HS-5 (cell line): ENCODE results near the gene TEX13A.

ENCODE experiments used
- DNase-seq: peaks from one replicate; pipeline ENCODE4 v3.0.0-alpha.2; 2012; ENCODE audit warnings: low read depth

TEX13A gene

DNA sequence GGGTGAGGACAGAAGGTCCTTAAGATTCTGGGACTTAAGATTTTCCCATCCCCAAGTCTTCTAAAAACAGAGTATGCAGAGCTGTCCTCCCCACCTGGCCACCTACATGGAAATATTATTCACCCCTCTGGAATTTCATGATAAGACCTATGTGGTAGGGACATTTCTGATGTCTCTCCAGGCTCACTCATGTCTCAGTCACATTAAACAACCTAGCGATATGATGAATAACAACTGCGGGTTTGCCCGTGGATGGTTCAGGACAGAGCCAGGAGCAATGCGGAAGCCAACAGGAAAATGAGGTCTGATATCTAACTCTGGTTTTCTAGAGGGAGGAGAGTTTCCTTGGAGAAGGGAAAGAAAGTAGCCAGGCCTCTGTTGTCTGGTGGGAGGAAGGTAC, 47.4 kb downstream of the TEX13A start:
- no peak for DNase-seq
